GM23338 (cell line): ENCODE data around the gene SPTA1. TPM values are rescaled to one million over a fixed set of nuclear protein-coding genes. Genes with fewer than 3 reads are reported as not detected.

Experiments used
- ATAC-seq: fragments of 200-7000 bp; cut with Tn5 transposase; 3 replicates; pipeline ENCODE4 v1.9.1; 2020
- DNase-seq: peaks from one replicate; pipeline ENCODE4 v3.0.0-alpha.2; 2015; ENCODE audit warnings: low spot score
- H2AFZ ChIP-seq: fragments of 200-600 bp; sonication (generic); 2 replicates; pipeline ENCODE4 v1.8.0; 2016; ENCODE audit warnings: antibody characterized with exemption, mild to moderate bottlenecking, moderate library complexity
- H3F3A ChIP-seq: fragments of 200-600 bp; sonication (generic); replicated peaks from 2 replicates; pipeline ENCODE4 v1.8.0; 2017; ENCODE audit warnings: antibody characterized with exemption, mixed run types, low read depth
- H3K27ac ChIP-seq: fragments of 200-600 bp; sonication (generic); 2 replicates; pipeline ENCODE4 v1.6.1; 2016; ENCODE audit warnings: low read depth
- H3K27me3 ChIP-seq: fragments of 200-600 bp; sonication (generic); 2 replicates; pipeline ENCODE4 v1.8.0; 2016; ENCODE audit warnings: mild to moderate bottlenecking, mixed run types, moderate library complexity; ENCODE audit not compliant: insufficient read depth
- H3K36me3 ChIP-seq: fragments of 200-600 bp; sonication (generic); 2 replicates; pipeline ENCODE4 v1.8.0; 2016; ENCODE audit warnings: mild to moderate bottlenecking; ENCODE audit not compliant: insufficient read depth
- H3K4me1 ChIP-seq: fragments of 200-600 bp; sonication (generic); 2 replicates; pipeline ENCODE4 v1.8.0; 2016; ENCODE audit warnings: mild to moderate bottlenecking, moderate library complexity; ENCODE audit not compliant: insufficient read depth
- H3K4me2 ChIP-seq: fragments of 200-600 bp; sonication (generic); 2 replicates; pipeline ENCODE4 v1.7.1; 2017; ENCODE audit warnings: mixed run types
- H3K4me3 ChIP-seq: fragments of 200-600 bp; sonication (generic); 2 replicates; pipeline ENCODE4 v1.6.1; 2016; ENCODE audit warnings: mixed run types
- H3K79me2 ChIP-seq: fragments of 200-600 bp; sonication (generic); replicated peaks from 2 replicates; pipeline ENCODE4 v1.8.0; 2017; ENCODE audit warnings: mild to moderate bottlenecking; ENCODE audit not compliant: insufficient read depth
- H3K9me2 ChIP-seq: fragments of 200-600 bp; sonication (generic); 2 replicates; pipeline ENCODE4 v1.8.0; 2017; ENCODE audit not compliant: insufficient read depth
- H4K20me1 ChIP-seq: fragments of 200-600 bp; sonication (generic); replicated peaks from 2 replicates; pipeline ENCODE4 v1.8.0; 2017; ENCODE audit warnings: mild to moderate bottlenecking; ENCODE audit not compliant: insufficient read depth
- H3K27ac Mint-ChIP-seq: 2 replicates; pipeline ENCODE4 v1.8.0; 2020; ENCODE audit warnings: inconsistent platforms, mild to moderate bottlenecking, moderate library complexity, mixed read lengths
- H3K27me3 Mint-ChIP-seq: 3 replicates; pipeline ENCODE4 v1.8.0; 2022; ENCODE audit warnings: low read depth, mild to moderate bottlenecking, moderate library complexity, mixed read lengths, inconsistent platforms; ENCODE audit not compliant: insufficient read depth, poor library complexity
- H3K36me3 Mint-ChIP-seq: 3 replicates; pipeline ENCODE4 v1.8.0; 2021; ENCODE audit warnings: low read depth, mild to moderate bottlenecking, inconsistent platforms, moderate library complexity, mixed read lengths
- H3K4me1 Mint-ChIP-seq: 3 replicates; pipeline ENCODE4 v1.8.0; 2020; ENCODE audit warnings: mild to moderate bottlenecking, inconsistent platforms, mixed read lengths
- H3K4me3 Mint-ChIP-seq: 3 replicates; pipeline ENCODE4 v1.8.0; 2021; ENCODE audit warnings: moderate library complexity, mild to moderate bottlenecking, inconsistent platforms, mixed read lengths
- H3K9me3 Mint-ChIP-seq: 3 replicates; pipeline ENCODE4 v1.8.0; 2020; ENCODE audit warnings: moderate library complexity, mild to moderate bottlenecking, inconsistent platforms, mixed read lengths
- CREB1 ChIP-seq: fragments of 250-450 bp; sonication (Bioruptor Pico); IDR thresholded peaks from 2 replicates; pipeline ENCODE4 v1.5.0; 2020; ENCODE audit warnings: low read depth, mild to moderate bottlenecking, moderate library complexity
- EZH2 ChIP-seq: fragments of 200-600 bp; sonication (generic); IDR thresholded peaks from one replicate; pipeline ENCODE4 v1.8.0; 2017; ENCODE audit warnings: antibody characterized with exemption, mild to moderate bottlenecking, low read depth; ENCODE audit not compliant: unreplicated experiment
- EZH2phosphoT487 ChIP-seq: fragments of 200-600 bp; sonication (generic); IDR thresholded peaks from one replicate; pipeline ENCODE4 v1.8.1; 2018; ENCODE audit warnings: antibody characterized with exemption; ENCODE audit not compliant: unreplicated experiment
- NANOG ChIP-seq: IDR thresholded peaks from 2 replicates; pipeline ENCODE4 v1.6.1; 2016; ENCODE audit warnings: antibody characterized with exemption, borderline replicate concordance
- POLR2AphosphoS5 ChIP-seq: IDR thresholded peaks from 2 replicates; pipeline ENCODE4 v1.6.1; 2016; ENCODE audit warnings: antibody characterized with exemption, low read depth
- ZNF114 ChIP-seq: fragments of 250-450 bp; sonication (Bioruptor Pico); IDR thresholded peaks from 2 replicates; pipeline ENCODE4 v1.5.0; 2020; ENCODE audit warnings: mild to moderate bottlenecking, moderate library complexity
- ZNF331 ChIP-seq: fragments of 250-450 bp; sonication (Bioruptor Pico); IDR thresholded peaks from 2 replicates; pipeline ENCODE4 v1.5.0; 2020; ENCODE audit warnings: low read depth, mild to moderate bottlenecking, moderate library complexity
- polyA plus RNA-seq: library from polyadenylated mRNA; unstranded; fragments of >200 nt; fragmentation: Nextera tagmentation; extraction: Ambion mirVana; gene quantifications from 2 replicates; pipeline ENCODE4 v1.2.1, GENCODE V29; 2016
- total RNA-seq: library from RNA; depleted of rRNA; stranded (reverse); fragments of >200 nt; shearing (Covaris generic); gene quantifications from 2 replicates; pipeline ENCODE4 v1.2.3, GENCODE V29; 2014
- TF ChIP-seq, protein P1 (sequence below): IDR thresholded peaks from 2 replicates; pipeline ENCODE4 v1.6.1; 2016; ENCODE audit warnings: antibody characterized with exemption
- TF ChIP-seq, protein P2 (sequence below), 2 experiments: fragments of 200-600 bp in 1 of 2; sonication (generic) in 1 of 2; conservative IDR thresholded peaks; 2 replicates each; pipeline versions ENCODE4 v1.5.1 to v1.6.1; 2016 to 2017; ENCODE audit warnings: antibody characterized with exemption in 2 of 2, low read depth in 2 of 2, mild to moderate bottlenecking in 2 of 2, moderate library complexity in 1 of 2
- TF ChIP-seq, protein P3 (sequence below): fragments of 250-450 bp; sonication (Bioruptor Pico); IDR thresholded peaks from 2 replicates; pipeline ENCODE4 v1.5.0; 2020; ENCODE audit warnings: mild to moderate bottlenecking, moderate library complexity

The SPTA1 gene
- total and polyA plus RNA-seq, 2 experiments from 2014 or later, result not detected

- no peak for TF ChIP-seq CREB1
- no peak for TF ChIP-seq EZH2phosphoT487
- TF ChIP-seq, protein P1, sequence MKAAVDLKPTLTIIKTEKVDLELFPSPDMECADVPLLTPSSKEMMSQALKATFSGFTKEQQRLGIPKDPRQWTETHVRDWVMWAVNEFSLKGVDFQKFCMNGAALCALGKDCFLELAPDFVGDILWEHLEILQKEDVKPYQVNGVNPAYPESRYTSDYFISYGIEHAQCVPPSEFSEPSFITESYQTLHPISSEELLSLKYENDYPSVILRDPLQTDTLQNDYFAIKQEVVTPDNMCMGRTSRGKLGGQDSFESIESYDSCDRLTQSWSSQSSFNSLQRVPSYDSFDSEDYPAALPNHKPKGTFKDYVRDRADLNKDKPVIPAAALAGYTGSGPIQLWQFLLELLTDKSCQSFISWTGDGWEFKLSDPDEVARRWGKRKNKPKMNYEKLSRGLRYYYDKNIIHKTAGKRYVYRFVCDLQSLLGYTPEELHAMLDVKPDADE, result no peak
- TF ChIP-seq, protein P2, sequence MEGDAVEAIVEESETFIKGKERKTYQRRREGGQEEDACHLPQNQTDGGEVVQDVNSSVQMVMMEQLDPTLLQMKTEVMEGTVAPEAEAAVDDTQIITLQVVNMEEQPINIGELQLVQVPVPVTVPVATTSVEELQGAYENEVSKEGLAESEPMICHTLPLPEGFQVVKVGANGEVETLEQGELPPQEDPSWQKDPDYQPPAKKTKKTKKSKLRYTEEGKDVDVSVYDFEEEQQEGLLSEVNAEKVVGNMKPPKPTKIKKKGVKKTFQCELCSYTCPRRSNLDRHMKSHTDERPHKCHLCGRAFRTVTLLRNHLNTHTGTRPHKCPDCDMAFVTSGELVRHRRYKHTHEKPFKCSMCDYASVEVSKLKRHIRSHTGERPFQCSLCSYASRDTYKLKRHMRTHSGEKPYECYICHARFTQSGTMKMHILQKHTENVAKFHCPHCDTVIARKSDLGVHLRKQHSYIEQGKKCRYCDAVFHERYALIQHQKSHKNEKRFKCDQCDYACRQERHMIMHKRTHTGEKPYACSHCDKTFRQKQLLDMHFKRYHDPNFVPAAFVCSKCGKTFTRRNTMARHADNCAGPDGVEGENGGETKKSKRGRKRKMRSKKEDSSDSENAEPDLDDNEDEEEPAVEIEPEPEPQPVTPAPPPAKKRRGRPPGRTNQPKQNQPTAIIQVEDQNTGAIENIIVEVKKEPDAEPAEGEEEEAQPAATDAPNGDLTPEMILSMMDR (conservative IDR thresholded peaks at IDR 0.05; ENCODE audit: low read depth in 2 of 2), result no peak
- TF ChIP-seq ZNF331 (CRISPR knock-in tag), result no peak
- no peak for TF ChIP-seq ZNF114 (CRISPR knock-in tag)
- Histone ChIP-seq H3K27ac (no peak within 1 kb of the TSS), H4K20me1 (no peaks in the 10 kb centered on the region), H3K27me3 (no peaks in the 10 kb centered on the region), H2AFZ (peak within 1 kb of the TSS; percentile 19; the same call in 1 of the 2 replicates), H3K79me2 (no peaks in the 10 kb centered on the region), H3K4me1 (peaks cover 7% of the 10 kb centered on the region), H3K4me2 (no peak within 1 kb of the TSS), H3F3A (no peaks in the 10 kb centered on the region), H3K36me3 (no peaks in the 10 kb centered on the region), H3K9me2 (peaks cover 7% of the 10 kb centered on the region; the same call in 1 of the 2 replicates), H3K4me3 (no peak within 1 kb of the TSS)
- H3K27me3 Mint-ChIP-seq, result no peaks in the 10 kb centered on the region
- no peak within 1 kb of the TSS for H3K4me3 Mint-ChIP-seq
- H3K36me3 Mint-ChIP-seq, result no peaks in the 10 kb centered on the region
- no peaks in the 10 kb centered on the region for H3K9me3 Mint-ChIP-seq
- H3K27ac Mint-ChIP-seq, result no peak within 1 kb of the TSS
- peaks cover 5% of the 10 kb centered on the region; the same call in 2 of the 3 replicates for H3K4me1 Mint-ChIP-seq
- no peak for ATAC-seq
- DNase-seq, result no peak
Measured at GRCh38 chr1:158604968-158605367, 81.5 kb downstream of the SPTA1 start, which contains the start of gene OR10Z1. TSS of gene OR10Z1 (plus strand) at chr1:158605268. CDS start at chr1:158606439, 1,171 bp downstream.

- Mint-ChIP-seq H3K27me3 (no peaks in the 10 kb centered on the region), H3K4me3 (no peak overlapping the region), H3K4me1 (no peaks in the 10 kb centered on the region), H3K9me3 (peaks cover 14% of the 10 kb centered on the region), H3K36me3 (peaks cover 11% of the 10 kb centered on the region), H3K27ac (no peak overlapping the region)
- Histone ChIP-seq H3F3A (no peaks in the 10 kb centered on the region), H2AFZ (no peak overlapping the region), H3K4me2 (no peak overlapping the region), H3K36me3 (no peaks in the 10 kb centered on the region), H3K4me1 (no peaks in the 10 kb centered on the region), H4K20me1 (no peaks in the 10 kb centered on the region), H3K27me3 (no peaks in the 10 kb centered on the region), H3K9me2 (no peaks in the 10 kb centered on the region; the same call in 1 of the 2 replicates), H3K4me3 (no peak overlapping the region), H3K79me2 (no peaks in the 10 kb centered on the region), H3K27ac (no peak overlapping the region)
- DNase-seq (no peak), ATAC-seq (no peak)
- TF ChIP-seq, protein P3, sequence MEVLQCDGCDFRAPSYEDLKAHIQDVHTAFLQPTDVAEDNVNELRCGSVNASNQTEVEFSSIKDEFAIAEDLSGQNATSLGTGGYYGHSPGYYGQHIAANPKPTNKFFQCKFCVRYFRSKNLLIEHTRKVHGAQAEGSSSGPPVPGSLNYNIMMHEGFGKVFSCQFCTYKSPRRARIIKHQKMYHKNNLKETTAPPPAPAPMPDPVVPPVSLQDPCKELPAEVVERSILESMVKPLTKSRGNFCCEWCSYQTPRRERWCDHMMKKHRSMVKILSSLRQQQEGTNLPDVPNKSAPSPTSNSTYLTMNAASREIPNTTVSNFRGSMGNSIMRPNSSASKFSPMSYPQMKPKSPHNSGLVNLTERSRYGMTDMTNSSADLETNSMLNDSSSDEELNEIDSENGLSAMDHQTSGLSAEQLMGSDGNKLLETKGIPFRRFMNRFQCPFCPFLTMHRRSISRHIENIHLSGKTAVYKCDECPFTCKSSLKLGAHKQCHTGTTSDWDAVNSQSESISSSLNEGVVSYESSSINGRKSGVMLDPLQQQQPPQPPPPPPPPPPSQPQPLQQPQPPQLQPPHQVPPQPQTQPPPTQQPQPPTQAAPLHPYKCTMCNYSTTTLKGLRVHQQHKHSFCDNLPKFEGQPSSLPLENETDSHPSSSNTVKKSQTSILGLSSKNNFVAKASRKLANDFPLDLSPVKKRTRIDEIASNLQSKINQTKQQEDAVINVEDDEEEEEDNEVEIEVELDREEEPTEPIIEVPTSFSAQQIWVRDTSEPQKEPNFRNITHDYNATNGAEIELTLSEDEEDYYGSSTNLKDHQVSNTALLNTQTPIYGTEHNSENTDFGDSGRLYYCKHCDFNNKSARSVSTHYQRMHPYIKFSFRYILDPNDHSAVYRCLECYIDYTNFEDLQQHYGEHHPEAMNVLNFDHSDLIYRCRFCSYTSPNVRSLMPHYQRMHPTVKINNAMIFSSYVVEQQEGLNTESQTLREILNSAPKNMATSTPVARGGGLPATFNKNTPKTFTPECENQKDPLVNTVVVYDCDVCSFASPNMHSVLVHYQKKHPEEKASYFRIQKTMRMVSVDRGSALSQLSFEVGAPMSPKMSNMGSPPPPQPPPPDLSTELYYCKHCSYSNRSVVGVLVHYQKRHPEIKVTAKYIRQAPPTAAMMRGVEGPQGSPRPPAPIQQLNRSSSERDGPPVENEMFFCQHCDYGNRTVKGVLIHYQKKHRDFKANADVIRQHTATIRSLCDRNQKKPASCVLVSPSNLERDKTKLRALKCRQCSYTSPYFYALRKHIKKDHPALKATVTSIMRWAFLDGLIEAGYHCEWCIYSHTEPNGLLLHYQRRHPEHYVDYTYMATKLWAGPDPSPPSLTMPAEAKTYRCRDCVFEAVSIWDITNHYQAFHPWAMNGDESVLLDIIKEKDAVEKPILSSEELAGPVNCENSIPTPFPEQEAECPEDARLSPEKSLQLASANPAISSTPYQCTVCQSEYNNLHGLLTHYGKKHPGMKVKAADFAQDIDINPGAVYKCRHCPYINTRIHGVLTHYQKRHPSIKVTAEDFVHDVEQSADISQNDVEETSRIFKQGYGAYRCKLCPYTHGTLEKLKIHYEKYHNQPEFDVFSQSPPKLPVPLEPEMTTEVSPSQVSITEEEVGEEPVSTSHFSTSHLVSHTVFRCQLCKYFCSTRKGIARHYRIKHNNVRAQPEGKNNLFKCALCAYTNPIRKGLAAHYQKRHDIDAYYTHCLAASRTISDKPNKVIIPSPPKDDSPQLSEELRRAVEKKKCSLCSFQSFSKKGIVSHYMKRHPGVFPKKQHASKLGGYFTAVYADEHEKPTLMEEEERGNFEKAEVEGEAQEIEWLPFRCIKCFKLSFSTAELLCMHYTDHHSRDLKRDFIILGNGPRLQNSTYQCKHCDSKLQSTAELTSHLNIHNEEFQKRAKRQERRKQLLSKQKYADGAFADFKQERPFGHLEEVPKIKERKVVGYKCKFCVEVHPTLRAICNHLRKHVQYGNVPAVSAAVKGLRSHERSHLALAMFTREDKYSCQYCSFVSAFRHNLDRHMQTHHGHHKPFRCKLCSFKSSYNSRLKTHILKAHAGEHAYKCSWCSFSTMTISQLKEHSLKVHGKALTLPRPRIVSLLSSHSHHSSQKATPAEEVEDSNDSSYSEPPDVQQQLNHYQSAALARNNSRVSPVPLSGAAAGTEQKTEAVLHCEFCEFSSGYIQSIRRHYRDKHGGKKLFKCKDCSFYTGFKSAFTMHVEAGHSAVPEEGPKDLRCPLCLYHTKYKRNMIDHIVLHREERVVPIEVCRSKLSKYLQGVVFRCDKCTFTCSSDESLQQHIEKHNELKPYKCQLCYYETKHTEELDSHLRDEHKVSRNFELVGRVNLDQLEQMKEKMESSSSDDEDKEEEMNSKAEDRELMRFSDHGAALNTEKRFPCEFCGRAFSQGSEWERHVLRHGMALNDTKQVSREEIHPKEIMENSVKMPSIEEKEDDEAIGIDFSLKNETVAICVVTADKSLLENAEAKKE (CRISPR knock-in tag), result no peak
- TF ChIP-seq CREB1 (no peak), POLR2AphosphoS5 (no peak), ZNF114 (CRISPR knock-in tag) (no peak), EZH2 (no peak), NANOG (no peak)
Measured at GRCh38 chr1:158600735-158601134, 85.8 kb downstream of the SPTA1 start.
